ENCODE measurements around the gene PAPSS2. TPM values are rescaled to one million over a fixed set of nuclear protein-coding genes. Genes with fewer than 3 reads are reported as not detected.

PAPSS2 gene
- total RNA-seq, 6 experiments from 2014 or later: 65.3 to 158 (median 105) TPM

GRCh38 chr10:87782721-87783120, 123.0 kb downstream of the PAPSS2 start:
- Histone ChIP-seq H3K27me3 (no peaks in the 10 kb centered on the region), H3K4me3 (no peak overlapping the region), H3K36me3 (peaks cover 0 to 4% (median 0%) of the 10 kb centered on the region in 4 donors), H3K27ac (no peak overlapping the region), H3K9me3 (no peaks in the 10 kb centered on the region), H3K4me1 (no peaks in the 10 kb centered on the region)
- intact Hi-C loops (cut with DNase I): no loop called here
- DNase-seq (no peak), ATAC-seq (no peak)
- 96% methylated on average over 6 of the region's 6 CpGs for WGBS (ENCODE audit: insufficient coverage, low coverage, low lambda C conversion rate, missing lambda C conversion rate)
- no peak for TF ChIP-seq POLR2A (IDR thresholded peaks at IDR 0.05)
- TF ChIP-seq CTCF (IDR thresholded peaks at IDR 0.05): no peak

DNA sequence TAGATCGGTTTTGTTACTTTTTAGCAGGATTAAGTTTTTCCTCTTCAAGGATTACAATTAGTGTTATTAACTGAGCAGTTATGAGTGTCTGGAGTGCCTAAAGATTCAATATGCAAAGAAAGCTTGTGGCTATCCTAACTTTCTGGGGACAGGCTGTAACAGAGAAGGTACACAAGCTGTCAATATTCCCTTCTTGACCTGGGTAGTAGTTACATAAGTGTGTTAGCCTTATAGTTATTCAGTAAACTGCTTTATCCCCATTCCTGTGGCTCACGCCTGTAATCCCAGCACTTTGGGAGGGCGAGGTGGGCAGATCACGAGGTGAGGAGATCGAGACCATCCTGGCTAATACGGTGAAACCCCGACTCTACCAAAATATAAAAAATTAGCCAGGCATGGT, 126.7 kb downstream of the PAPSS2 start:
- H3K9me3 ChIP-seq: no peaks in the 10 kb centered on the region
- intact Hi-C loops (cut with DNase I): no loop called here
- no peak for DNase-seq
- TF ChIP-seq POLR2A (IDR thresholded peaks at IDR 0.05) (no peak), CTCF (IDR thresholded peaks at IDR 0.05) (no peak)
- 50% methylated on average over 7 of the region's 7 CpGs for WGBS (ENCODE audit: insufficient coverage, low coverage, low lambda C conversion rate, missing lambda C conversion rate)
- no peaks in the 10 kb centered on the region for H3K4me1 ChIP-seq
- H3K27ac ChIP-seq: no peak overlapping the region
- H3K4me3 ChIP-seq: no peak overlapping the region
- peaks cover 0 to under 1% (median 0%) of the 10 kb centered on the region in 4 donors for H3K36me3 ChIP-seq
- peak; percentile 70 to 93 (median 84) for ATAC-seq
- H3K27me3 ChIP-seq: no peaks in the 10 kb centered on the region

GRCh38 chr10:87790185-87790584, 130.5 kb downstream of the PAPSS2 start:
- DNase-seq (no peak), ATAC-seq (no peak)
- 97% methylated on average over 3 of the region's 3 CpGs for WGBS (ENCODE audit: insufficient coverage, low coverage, low lambda C conversion rate, missing lambda C conversion rate)
- Histone ChIP-seq H3K36me3 (peaks cover 0 to 3% (median under 1%) of the 10 kb centered on the region in 4 donors), H3K9me3 (no peaks in the 10 kb centered on the region), H3K27ac (no peak overlapping the region), H3K4me1 (peaks cover 0 to 7% (median 0%) of the 10 kb centered on the region in 4 donors), H3K27me3 (no peaks in the 10 kb centered on the region), H3K4me3 (no peak overlapping the region)
- intact Hi-C loops (cut with DNase I): no loop called here
- TF ChIP-seq POLR2A (IDR thresholded peaks at IDR 0.05): no peak
- no peak for TF ChIP-seq CTCF (IDR thresholded peaks at IDR 0.05)

- Histone ChIP-seq H3K27ac (no peak overlapping the region), H3K4me1 (peaks cover 0 to 14% (median 0%) of the 10 kb centered on the region in 4 donors), H3K27me3 (no peaks in the 10 kb centered on the region), H3K9me3 (no peaks in the 10 kb centered on the region), H3K36me3 (peaks cover 0 to 3% (median under 1%) of the 10 kb centered on the region in 4 donors), H3K4me3 (no peak overlapping the region)
- TF ChIP-seq POLR2A (IDR thresholded peaks at IDR 0.05) (no peak), CTCF (IDR thresholded peaks at IDR 0.05) (no peak)
- WGBS (ENCODE audit: insufficient coverage, low coverage, low lambda C conversion rate, missing lambda C conversion rate): 77% methylated on average over 3 of the region's 3 CpGs
- ATAC-seq (no peak), DNase-seq (no peak)
- intact Hi-C loops (cut with DNase I): no loop called here
These were observed 134.6 kb downstream of the PAPSS2 start for GRCh38 chr10:87794285-87794684.

Other genes starting within 250 kb of the PAPSS2 start
- 10 to 100 TPM; 14.4 to 28.2 (median 25.0) TPM for gene MINPP1, start 155.0 kb upstream of the PAPSS2 start, total RNA-seq
- gene ATAD1, start 158.3 kb downstream of the PAPSS2 start, total RNA-seq: 10 to 100 TPM; 17.4 to 24.2 (median 22.3) TPM
- gene KLLN, start 203.7 kb downstream of the PAPSS2 start, total RNA-seq: under 1 TPM in 5 of 6 experiments, not detected in 1; 0.24 to 0.53 (median 0.34) TPM
- 10 to 100 TPM; 37.5 to 73.7 (median 50.4) TPM for gene PTEN, start 203.7 kb downstream of the PAPSS2 start, total RNA-seq